Activated naive CD4-positive, alpha-beta T cell treated with anti-CD3 and anti-CD28 coated beads, Interleukin-2, amount 50 U/mL, for 24 hours (primary cell): ENCODE measurements around the gene METTL5.

Source experiments
- H3K27ac Mint-ChIP-seq: one replicate; pipeline ENCODE4 v1.8.0; 2021; ENCODE audit warnings: mild to moderate bottlenecking, mixed read lengths
- H3K27me3 Mint-ChIP-seq: one replicate; pipeline ENCODE4 v1.8.0; 2021; ENCODE audit warnings: mixed read lengths
- H3K36me3 Mint-ChIP-seq: one replicate; pipeline ENCODE4 v1.8.0; 2021; ENCODE audit warnings: mixed read lengths
- H3K4me1 Mint-ChIP-seq: one replicate; pipeline ENCODE4 v1.8.0; 2021; ENCODE audit warnings: mixed read lengths
- H3K4me3 Mint-ChIP-seq: one replicate; pipeline ENCODE4 v1.8.0; 2021; ENCODE audit warnings: mild to moderate bottlenecking, mixed read lengths
- H3K9me3 Mint-ChIP-seq: one replicate; pipeline ENCODE4 v1.8.0; 2021; ENCODE audit warnings: mixed read lengths

Gene METTL5

GRCh38 chr2:169775354-169775753 lies 49.4 kb downstream of the METTL5 start:
- H3K27me3 Mint-ChIP-seq = no peaks in the 10 kb centered on the region
- H3K4me3 Mint-ChIP-seq = no peak overlapping the region
- H3K27ac Mint-ChIP-seq = no peak overlapping the region
- no peaks in the 10 kb centered on the region for H3K4me1 Mint-ChIP-seq
- H3K9me3 Mint-ChIP-seq = no peaks in the 10 kb centered on the region
- H3K36me3 Mint-ChIP-seq = no peaks in the 10 kb centered on the region

- H3K4me1 Mint-ChIP-seq = peaks cover 5% of the 10 kb centered on the region
- no peak overlapping the region for H3K27ac Mint-ChIP-seq
- H3K27me3 Mint-ChIP-seq = no peaks in the 10 kb centered on the region
- no peak overlapping the region for H3K4me3 Mint-ChIP-seq
- H3K9me3 Mint-ChIP-seq = no peaks in the 10 kb centered on the region
- H3K36me3 Mint-ChIP-seq = no peaks in the 10 kb centered on the region
Measured at GRCh38 chr2:169772651-169773050, 52.1 kb downstream of the METTL5 start.

GRCh38 chr2:169771612-169772011 lies 53.1 kb downstream of the METTL5 start:
- no peaks in the 10 kb centered on the region for H3K36me3 Mint-ChIP-seq
- peaks cover 5% of the 10 kb centered on the region for H3K27me3 Mint-ChIP-seq
- no peak overlapping the region for H3K4me3 Mint-ChIP-seq

GRCh38 chr2:169771021-169771420 lies 53.7 kb downstream of the METTL5 start:
- Mint-ChIP-seq H3K36me3 (no peaks in the 10 kb centered on the region), H3K27ac (no peak overlapping the region), H3K27me3 (peaks cover 5% of the 10 kb centered on the region), H3K4me3 (no peak overlapping the region), H3K9me3 (no peaks in the 10 kb centered on the region), H3K4me1 (peaks cover 11% of the 10 kb centered on the region)

More at GRCh38 chr2:169771612-169772011, 53.1 kb downstream of the METTL5 start:
- peaks cover 11% of the 10 kb centered on the region for H3K4me1 Mint-ChIP-seq
- H3K27ac Mint-ChIP-seq = no peak overlapping the region
- no peaks in the 10 kb centered on the region for H3K9me3 Mint-ChIP-seq

GRCh38 chr2:169768262-169768995 lies 56.3 kb downstream of the METTL5 start:
- H3K9me3 Mint-ChIP-seq = no peaks in the 10 kb centered on the region
- H3K36me3 Mint-ChIP-seq = no peaks in the 10 kb centered on the region
- H3K4me3 Mint-ChIP-seq = peak overlapping the region; percentile 81
- H3K4me1 Mint-ChIP-seq = peaks cover 11% of the 10 kb centered on the region
- H3K27me3 Mint-ChIP-seq = peaks cover 5% of the 10 kb centered on the region
- H3K27ac Mint-ChIP-seq = no peak overlapping the region

- Mint-ChIP-seq H3K27me3 (peaks cover 5% of the 10 kb centered on the region), H3K4me1 (peaks cover 11% of the 10 kb centered on the region), H3K27ac (no peak overlapping the region), H3K9me3 (no peaks in the 10 kb centered on the region), H3K4me3 (peak overlapping the region; percentile 51), H3K36me3 (no peaks in the 10 kb centered on the region)
Measured at GRCh38 chr2:169767243-169767888, 57.3 kb downstream of the METTL5 start.

- Mint-ChIP-seq H3K27ac (no peak overlapping the region), H3K9me3 (no peaks in the 10 kb centered on the region), H3K27me3 (peaks cover 5% of the 10 kb centered on the region), H3K4me1 (peaks cover 11% of the 10 kb centered on the region), H3K36me3 (no peaks in the 10 kb centered on the region), H3K4me3 (no peak overlapping the region)
Measured at GRCh38 chr2:169765523-169765922, 59.2 kb downstream of the METTL5 start.

GRCh38 chr2:169761970-169762292 lies 62.8 kb downstream of the METTL5 start:
- Mint-ChIP-seq H3K9me3 (no peaks in the 10 kb centered on the region), H3K4me1 (no peaks in the 10 kb centered on the region)

More at GRCh38 chr2:169761970-169762292, 62.8 kb downstream of the METTL5 start:
- no peak overlapping the region for H3K27ac Mint-ChIP-seq
- no peaks in the 10 kb centered on the region for H3K36me3 Mint-ChIP-seq
- H3K4me3 Mint-ChIP-seq = no peak overlapping the region
- H3K27me3 Mint-ChIP-seq = no peaks in the 10 kb centered on the region
